ENCODE results near the gene PSMD11.

The PSMD11 gene

DNA sequence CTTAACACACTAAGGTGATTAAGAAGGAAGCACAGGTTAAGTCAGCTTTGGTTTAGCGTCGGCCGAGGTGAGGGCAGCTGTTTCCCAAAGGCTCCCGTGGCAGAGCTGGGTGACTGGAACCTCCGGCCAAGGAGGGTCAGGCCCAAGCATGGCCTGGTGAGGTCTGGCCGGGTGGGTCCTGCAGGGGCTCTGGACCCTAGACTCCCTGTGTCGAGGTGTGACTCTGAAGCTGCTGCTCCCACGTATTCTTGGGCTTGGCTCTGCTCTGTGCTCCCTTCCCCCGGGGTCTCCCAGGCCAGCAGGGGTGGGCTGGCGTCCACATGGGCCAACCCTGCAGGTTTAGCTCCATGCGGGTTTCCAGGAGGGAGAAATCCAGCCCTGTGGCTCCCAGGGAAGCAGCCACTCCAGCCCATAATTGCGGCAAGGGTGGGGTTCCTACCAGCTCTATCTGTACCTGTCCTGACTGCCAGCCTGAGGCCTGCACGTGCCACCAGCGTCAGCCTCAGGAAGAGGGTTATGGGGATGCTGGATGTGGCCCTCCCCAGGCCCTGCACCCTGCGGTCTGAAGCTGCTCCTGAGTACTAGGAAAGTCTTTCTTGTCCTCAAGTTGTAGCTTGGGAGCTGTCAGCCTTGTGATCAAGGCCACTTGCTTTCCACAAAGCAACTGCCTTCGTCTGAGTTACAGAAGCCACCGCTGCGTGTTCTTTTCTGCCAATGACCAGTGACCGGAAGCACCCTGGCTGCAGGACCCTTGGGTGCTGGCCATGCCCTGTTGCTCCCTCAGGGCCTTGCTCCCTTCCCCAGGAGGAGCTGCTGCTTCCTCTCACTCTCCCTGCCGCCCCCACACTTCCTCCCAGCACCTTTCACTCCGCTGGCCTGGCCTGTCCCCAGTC lies 47.3 kb downstream of the PSMD11 start:
- DNase-seq, result peak; percentile 36

DNA sequence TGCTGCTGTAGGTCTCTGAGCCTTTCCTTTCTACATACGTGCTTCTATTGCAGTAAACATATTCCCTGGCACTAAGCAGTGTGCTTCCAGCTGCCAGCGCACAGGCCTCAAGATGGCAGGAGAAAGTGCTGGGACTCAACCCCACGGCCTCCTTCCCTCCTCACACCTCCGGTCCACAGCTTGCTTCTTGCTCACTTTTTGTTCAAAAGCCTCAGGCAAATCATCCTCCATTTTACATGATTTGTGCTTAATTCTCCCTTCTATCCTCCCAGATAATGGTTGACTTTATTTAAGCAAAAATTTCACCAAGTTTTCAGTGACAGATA lies 47.9 kb downstream of the PSMD11 start:
- DNase-seq, result no peak

DNA sequence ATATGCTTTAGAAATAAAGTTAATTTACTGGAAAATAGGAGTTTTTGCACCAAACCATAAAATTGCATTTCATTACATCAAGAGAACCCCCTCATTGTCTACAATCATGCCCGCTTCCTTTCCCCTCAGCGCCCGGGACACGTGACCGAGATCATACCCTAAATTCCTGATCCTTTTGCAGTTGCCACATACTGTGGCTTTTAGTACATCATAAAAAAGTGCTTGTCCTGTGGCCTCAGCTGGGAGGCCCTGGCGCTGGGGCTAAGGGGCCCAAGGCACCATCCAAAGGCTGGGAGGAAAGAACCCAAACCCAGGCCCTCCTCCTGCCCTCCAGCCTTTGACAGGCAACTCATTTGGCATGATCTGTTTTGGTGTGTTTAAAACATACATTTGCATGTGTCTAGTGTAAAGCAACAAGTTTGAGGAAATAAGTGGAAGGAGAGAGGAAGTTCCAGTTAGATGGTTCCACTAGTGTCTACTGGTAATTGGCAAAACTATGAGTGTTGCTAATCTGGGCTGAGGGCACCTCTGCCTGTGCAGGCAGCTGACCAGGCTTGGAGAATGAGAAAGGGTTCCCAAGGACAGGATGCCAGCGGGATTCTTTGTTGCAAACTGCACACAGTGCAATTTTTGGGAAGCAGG lies 48.5 kb downstream of the PSMD11 start:
- DNase-seq, result no peak

DNA sequence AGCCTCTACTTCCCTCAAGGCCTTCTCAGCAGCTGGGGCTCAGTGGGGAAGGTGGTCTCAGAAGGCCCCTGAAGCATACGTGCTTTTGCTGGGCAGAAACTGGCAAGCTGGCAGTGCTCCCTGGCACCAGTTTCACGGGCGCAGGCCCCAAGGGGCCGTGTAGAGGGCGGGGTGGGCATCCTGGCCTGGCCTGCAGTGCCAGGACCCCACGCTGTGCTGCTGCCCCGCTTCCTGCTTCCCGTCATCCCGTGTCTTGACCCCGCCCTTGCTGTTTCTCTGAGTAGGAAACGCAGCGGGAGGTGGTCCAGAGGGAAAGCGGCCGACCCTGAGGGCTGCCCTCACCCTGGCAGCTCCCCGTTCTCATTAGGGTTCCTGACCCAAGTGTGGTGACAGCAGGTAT lies 49.3 kb downstream of the PSMD11 start:
- no peak for DNase-seq

DNA sequence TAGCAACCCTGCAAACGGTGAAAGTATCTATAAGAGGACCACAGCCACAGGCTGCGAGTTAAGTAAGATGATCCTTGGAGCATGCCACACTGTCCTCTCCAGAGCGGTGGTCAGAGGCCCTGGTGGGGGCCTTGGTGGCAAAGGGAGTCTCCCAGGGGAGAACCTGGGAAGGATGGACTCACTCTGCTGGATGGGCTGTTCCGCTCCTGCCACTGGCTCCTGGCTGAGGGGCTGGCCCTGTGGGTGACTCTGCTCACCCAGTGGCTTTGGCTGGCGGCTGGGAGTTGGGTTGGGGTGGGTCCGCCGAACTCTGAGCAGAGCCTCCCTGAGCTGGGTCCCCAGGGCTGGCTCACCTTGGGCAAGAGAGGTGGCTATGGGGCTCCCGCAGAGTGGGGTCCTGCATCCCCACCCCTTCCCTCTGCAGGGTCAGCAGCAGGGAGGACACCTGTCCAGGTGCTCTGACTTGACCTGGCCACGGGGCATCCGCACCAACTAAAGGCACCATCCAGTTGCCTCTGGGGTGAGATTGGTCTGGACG lies 49.7 kb downstream of the PSMD11 start:
- DNase-seq, result no peak

DNA sequence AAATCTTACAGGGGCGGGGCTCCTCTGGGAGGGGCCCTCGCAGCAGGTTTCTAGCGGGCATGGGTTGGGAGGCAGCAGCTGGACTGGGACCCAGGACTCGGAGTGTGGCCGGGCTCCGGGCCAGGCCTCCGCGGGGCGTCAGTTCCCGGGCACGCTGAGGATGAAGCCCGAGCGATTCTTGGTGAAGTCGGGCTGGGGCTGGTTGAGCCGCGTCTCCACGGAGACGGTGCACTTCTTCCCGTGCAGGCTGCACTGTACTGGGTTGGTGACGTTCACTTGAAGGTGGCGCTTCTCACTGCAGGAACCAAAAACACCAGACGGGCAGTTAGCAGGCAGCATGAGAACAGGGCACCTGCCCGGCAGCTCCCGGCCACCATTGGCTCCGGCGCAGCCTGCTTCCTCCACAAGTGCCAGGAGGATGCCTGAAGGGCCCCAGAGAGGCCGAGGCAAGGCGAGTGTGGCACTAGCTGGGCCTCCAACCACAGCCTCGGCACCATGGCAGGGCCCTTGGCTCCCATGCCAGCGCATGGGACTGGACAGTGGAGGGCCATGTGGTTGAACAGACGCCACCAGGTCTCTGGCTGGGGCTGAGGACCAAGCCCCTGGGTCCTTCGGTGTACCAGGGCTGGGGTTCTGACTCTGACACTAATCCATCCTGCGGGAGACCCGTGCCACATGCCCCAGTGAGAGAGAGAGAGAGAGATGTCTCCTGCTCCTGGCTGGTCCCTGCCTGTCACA lies 50.5 kb downstream of the PSMD11 start:
- DNase-seq, result no peak

DNA sequence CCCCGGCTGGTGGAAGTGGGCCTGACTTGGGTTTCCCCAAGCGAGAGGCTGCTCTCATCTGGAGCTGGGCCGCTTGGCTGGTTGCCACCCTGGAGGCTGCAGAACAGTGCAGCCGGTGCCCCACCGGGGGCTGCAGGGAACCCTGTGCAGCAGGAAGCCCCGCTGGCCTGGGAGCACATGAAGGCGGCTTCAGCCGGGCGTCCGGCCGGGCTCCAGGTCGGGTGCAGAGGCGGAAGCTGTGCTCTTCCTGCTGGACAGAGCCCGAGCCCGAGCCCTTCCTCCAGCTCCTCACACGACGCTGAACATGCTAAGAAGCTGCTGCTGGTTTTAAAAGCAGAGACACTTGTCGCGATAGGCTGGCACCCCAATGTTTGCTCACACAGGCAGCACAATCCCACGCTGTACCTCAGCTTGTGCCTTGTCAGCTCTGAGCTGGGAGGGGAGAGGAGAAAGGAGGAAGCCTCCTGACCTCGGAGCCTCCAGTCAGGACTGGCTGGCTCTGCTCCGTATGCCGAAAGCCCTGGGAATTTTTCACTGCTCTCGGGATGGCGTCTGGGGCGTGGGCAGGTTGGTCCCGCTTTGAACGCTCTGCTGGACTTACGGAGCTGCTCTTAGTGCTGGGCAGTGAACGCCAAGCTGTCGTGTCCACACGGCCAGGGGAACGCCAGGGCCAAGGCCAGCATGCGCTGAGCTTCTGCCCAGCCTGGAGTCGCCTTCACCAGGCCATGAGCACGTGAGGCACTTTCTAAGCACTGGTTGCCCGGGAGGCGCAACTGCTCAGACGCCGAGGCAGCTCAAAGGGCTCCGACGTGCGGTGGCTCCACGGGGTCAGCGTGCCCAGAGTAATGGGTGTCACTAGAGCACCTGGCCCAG lies 51.3 kb downstream of the PSMD11 start:
- no peak for DNase-seq

DNA sequence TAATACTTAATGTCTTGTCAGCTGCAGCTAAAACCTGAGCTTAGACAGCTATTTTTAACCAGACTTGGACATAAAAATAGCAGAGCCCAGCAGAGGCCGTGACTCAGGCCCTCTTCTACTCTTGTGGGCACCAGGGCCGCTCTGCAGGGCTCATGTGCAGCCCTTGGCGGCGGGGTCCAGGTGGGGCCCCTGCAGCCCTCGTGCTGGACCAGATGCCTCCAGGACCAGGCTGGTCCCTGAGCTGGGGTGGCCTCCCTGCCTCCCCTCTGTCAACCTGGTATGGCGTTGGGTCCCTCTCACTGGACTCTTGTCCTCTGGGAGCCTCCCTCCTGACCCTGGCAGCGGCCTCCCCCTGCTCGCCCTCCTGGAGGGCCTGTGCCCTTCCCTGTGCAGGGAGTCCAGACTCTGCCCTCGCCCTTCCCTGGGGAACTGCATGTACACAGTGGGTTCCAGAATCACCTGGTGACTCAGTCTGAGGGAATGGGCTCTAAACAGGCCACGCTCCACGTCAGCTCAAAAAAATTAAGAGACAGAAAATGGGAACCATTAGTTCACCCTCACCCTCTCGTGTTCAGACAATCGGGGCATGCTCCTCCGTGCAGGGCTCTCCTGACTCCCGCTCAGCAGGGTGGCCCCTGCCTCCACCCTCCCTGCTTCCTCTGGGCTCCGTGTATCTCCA lies 52.2 kb downstream of the PSMD11 start:
- DNase-seq, result no peak

DNA sequence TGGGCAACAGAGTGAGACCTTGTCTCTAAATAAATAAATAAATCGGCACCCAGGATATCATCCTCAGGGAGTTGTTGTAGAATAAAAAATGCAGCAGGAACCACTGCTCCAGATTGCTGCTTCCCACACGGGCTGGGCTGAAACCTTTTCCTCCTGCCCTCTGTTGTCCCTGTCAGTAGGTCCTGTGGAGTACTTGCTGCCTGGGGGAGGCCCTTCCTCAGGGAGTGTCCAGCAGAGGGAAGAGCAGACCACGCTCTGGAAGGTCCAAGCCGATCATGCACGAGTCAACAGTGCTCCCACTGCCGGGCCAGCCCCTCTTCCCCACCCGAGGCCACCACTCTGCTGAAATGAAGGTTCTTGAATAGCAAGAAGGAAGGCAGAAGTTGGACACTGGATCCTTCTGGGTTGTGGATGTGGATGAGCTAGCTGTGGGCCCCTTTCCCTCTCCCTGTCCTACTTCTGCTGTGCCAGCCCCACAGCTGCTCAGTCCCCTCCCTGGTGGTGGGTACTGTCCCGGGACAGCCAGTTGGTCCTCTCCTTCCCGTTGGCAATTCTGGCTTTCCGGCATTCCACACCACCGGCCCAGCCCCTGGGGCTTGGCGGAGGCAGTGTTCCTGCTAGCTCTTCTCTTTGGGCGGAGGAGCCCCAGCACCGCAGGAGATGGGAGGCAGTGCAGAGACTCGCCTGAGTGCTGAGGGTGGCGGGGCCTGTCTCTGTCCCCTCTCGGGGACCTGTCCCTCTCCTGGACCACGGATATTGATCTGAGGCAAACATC lies 53.3 kb downstream of the PSMD11 start:
- no peak for DNase-seq

DNA sequence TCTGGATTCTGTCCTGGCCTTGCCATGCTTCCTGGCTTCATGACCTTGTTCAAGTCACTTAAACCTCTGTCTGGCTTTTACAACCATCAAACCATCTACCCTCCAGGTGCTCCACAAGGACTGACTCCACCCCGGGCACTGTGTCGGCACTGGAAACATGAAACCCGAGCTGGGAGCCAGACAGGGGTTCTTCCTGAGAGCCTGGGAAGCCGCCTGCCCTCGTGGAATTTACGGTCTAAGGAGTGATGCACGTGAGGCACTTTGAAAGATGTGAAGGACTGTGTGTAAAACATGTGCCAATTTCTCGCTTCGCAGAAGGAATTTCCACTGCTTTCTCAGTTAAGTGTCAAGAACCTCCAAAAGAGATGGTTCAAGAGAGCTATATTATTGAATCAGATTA lies 54.1 kb downstream of the PSMD11 start:
- DNase-seq, result no peak

DNA sequence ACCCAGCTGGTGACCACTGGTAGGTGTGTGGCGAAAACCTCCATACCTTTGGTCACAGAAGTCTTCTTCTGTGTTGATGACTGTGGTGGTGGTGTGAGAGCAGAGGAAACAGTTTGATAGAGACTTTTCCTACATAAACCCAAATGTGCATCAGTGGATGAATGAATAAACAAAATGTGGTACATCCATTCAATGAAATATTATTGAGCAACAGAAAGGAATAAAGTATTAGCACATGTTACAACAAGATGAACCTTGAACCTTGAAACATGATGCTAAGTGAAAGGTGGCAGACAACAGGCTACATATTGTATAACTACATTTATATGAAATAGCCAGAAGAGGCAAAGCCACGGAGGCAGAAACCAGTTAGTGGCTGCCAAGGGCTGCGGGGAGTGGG lies 57.7 kb downstream of the PSMD11 start:
- no peak for DNase-seq

DNA sequence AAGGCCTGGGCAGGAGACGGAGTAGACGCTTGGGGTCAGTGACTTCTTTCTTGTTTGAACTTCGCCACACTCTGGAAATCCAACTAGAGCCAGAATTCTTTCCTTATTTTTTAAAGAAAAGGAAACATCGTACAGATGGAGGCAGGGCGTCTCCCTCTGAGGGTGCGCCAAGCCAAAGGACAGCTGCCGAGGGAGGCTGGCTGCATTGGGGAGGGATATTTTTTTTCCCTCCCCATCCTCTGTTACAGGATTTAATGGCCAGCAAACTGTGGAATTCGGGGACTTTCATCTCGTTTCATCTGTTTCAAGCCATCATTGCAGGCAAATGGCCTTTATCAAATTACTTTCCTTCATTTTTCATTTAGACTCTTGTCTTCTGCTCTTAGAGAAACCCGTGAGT lies 58.4 kb downstream of the PSMD11 start:
- no peak for DNase-seq

DNA sequence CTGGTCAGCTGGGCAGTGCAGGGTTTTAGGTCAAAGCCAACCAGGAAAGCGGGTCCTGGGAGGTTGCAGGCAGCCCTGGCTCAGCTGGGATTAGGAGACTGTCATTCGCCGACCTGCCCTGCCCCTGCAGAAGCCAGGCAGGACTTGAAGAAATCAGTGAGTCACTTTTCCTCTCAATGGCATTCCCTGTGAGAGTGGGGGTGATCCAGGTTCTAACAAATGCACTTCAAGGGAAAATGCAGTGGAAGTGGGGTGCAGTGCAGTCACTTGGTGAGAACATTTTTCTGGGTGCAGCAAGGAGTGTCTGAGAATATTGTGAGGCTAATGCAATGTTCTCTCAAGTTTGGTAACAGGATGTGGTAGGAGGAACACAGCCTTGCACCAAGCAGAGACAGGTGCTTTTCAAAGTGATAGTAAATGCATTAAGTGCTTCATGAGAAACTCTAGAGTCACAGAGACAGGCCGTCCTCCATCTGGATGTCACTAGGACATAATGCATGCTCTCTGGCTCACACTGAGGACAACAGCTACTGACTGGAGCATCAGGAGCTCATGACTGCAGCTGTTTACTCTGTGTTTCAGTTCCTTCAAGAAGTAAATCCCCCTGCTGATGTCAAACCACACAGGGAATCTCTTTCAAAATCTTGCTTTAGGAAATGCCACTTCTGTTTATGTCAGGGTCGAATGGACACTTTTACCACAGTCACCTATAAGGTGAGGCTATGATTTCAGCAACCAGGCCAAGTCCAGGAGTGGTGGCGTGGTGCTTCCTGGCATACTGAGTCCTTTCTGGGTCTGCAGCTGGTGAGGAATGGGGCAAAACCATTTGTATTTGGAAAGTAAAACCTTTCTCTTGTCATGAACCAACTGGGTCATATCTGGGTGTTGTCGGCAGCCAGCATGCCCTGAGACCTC lies 59.2 kb downstream of the PSMD11 start:
- DNase-seq, result peak; percentile 33

DNA sequence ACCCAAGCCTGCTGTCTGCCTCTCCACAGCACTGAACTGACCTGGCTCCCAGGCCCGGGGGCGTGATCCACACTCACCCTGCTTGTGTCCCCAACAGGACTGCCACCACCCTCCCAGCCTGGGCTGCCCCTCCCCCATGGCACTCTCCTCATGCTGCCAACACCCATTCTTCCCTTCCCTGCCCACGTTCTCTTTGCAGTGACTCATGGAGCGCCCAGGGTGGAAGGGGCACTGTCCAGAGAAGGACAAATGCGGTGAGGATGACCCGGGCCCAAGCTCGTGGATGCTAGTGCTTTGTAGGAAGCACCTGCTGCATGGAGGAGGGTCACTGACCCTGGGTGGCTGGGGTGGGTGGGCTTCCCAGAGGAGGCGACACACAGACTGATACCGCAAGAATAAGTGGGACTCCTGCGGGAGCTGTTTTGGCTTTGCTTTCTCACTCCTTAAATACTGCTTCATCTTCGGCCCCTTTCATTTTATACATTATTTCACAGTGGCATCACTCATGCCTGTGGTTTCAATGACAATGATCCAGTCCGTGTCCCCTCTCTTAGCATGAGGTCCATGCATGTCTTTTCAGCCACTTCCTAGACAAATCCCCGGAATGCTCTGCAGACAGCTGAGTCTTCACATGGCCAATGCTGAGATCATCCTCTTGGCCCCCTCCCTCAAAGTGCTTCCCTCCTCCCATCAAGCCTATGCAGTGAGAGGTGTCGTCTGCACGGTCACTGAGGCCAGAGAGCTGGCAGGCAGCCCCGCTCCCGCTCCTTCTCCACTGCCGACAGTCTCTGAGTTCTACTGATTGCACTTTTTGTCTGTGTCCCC lies 60.1 kb downstream of the PSMD11 start:
- peak; percentile 28 for DNase-seq

DNA sequence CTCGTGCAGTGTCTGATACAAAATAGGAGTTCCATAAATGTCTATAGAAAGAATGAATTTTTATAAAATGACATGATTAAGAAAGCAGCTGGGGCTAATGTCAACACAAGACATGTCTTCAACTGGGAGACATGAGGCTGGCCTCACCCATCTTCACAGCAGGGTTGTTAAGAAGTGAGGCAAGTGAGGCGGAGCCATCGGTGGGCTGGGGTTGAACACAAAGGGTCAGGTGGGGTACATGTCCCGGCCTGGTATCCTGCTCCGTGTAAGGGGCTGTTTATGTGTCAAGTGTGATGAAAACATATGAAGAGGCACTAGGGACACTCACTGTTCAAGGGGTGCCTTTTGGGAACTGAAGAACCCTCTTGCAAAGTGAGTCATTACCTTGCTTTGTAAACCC lies 64.6 kb downstream of the PSMD11 start:
- DNase-seq, result no peak

DNA sequence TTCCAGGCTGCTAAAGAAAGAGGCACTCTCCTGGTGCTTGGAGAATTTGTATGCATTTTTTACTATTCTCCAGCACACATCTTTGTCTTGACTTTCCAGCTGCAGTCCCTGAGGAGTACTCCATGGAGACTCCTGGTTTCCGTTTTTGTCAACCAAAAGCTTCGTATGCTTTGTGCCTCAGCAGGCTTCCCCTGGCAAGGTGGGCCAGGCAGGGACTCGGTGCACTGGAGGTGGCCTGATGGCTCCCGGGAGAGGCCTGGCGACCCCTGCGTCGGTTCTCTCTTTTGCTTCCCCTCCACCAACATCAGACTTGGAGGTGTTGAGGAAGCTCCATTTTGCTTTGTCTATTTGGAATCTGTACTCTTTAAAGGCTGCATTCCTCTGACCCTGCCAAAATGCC lies 66.2 kb downstream of the PSMD11 start:
- DNase-seq, result no peak

DNA sequence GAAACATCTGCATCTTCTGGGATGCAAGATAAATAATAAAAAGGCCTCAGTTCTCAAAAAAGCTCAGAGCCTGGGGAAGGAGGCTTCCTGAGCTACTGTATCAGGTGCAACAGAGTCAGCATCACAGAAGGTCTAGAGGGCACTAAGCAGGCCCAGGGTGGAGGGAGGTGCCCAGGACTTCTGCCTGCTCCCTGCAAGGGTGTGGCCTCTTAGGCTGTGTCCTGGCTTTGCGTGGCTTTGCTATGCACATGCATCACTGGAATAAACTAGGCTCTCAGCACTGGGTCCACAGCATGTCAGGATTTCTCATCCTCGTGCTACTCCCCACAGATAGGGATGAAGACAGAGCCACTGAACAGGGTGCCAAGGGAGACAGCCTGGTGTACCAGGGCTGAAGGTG lies 68.0 kb downstream of the PSMD11 start:
- no peak for DNase-seq

DNA sequence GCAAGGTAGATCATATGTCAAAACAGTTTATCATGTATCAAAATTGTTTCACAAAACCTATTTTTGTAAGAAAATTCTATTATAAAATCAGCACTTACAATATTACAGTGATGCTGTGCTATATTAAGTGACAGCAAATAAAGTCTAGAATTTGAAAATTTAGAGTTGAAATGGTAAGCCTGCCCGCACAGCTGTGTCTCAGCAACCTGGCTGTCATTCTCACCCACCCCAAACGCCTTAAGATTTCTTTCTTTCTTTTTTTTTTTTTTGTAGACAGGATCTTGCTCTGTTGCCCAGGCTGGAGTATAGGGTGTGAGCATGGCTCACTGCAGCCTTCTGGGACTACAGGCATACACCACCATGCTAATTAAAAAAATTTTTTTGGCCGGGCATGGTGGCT lies 69.3 kb downstream of the PSMD11 start:
- DNase-seq, result no peak

DNA sequence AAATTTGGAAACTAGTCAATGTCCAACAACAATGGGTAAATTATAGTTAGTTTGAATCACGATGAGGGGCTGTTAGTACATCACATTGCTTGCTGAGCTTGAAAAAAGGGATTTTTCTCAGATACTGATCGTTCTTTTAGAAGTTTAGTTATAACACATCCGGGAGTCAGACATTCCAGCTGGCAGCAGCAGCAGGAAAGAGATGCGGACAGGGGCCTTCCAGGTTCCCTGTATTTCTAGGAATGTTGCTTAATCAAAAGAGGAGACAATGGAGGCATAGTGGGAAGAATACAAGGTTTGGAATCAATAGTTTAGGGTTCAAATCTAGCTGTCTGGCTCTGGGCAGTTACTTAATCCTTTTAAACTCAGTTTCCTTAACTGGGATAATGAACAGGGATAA lies 70.3 kb downstream of the PSMD11 start:
- DNase-seq, result no peak

Data from activated naive CD4-positive, alpha-beta T cell treated with Interleukin-2 at 50 U/mL for 16 hours (primary cell).